GM18520 (cell line): Measurements from ENCODE around the gene CSTA.

Experiments used
- ATAC-seq: cut with Tn5 transposase; IDR thresholded peaks from one replicate; pipeline ENCODE4 v1.9.1; 2021; ENCODE audit not compliant: unreplicated experiment

Gene CSTA

DNA sequence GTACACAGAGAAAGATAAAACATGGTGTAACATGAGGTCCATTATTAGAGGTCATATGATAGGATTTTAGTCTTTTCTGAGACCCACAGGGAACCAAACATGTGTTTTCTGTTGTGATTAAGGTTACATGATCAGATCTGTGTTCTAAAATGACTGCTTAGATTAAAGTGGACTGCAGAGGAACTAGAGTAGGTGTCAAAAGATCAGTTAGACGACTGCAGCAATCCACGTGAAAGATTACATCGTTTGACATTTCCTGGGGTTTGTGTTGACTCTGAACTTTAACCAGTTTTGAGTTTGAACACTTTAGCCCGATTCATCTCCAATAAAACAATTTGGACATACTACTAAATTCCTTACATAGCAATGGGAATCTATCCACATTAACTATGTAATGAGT lies 52.9 kb downstream of the CSTA start:
- no peak for ATAC-seq

DNA sequence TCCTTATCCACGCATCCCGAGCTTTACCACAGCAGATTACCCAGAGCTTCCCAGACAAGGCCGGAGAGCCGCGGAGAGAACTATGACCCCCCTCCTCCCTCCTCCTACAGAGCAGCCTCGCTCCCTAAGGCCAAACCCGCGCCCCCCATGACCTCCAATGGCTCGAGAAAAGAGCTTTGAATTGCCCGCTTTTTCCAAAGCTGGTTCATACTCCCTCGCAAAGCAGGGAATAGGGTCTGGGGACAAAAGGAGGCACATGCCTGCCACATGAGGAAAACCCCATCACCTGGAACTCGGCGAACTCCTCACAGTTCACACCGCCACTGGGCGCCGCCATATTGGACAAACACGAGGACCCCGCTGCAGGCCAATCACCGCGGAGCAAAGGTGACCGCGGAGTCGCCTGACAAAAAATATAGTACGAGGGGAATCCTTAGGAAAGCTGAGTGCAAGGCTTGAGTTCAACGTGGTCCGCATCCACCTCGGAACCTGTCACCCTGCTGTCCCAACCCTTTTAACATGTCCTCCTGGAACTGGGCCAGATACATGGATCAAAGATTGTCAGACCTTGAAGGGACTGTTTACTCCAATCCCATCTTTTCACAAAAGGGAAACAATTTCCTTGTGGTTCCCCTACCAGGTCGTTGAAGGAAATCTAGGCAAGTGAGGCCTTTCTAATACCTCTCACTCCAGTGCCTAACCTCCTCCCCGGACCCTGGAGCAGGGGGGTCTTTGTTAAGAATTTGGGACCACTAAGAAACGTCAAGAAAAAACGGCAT lies 58.0 kb downstream of the CSTA start, which contains the start of gene MIX23:
Gene MIX23, minus strand, starts transcription at position 344 of the 779 bp plus-strand sequence. Its CDS starts 7 bp downstream, at position 337.
- peak; percentile 29 for ATAC-seq

DNA sequence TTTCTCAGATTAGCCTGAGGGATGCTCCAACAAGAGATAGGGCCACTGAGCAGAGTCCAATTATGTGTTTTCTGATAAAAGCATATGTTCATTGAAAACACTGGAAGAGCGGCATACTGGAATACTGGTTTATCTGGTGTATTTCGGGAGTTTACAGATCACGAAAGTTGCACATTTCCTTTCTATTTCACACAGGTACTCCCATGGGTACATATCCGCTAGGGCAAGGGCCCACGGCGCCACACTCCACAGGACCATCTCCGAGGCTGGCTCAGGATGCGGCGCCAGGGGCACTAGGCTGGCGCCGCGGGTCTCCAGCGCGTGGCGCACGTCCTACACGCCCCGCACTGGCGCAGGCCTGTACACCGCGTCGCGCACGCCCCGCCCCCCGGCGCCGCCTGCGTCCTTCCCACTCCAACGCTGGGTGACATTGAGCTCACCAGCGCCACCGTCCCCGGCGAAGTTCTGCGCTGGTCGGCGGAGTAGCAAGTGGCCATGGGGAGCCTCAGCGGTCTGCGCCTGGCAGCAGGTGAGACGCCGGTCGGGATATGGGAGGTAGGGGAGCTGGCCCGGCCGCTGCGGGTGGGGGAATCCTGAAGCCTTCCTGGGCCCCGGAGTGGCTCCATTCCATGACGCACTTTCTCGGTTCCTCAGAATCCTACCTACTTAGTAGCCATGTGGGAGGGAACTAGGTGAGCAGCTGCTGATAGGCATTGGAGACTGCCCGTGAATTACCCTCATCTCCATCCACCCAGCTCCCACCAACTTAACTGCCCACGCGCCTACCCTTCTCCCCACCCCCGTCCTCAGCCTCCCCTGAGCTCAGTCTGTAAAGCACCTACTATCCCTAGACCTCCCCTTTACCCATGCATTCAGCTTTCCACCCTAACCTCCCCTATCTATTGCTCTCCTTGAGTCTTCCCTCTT lies 59.0 kb downstream of the CSTA start, which contains the start of gene FAM162A:
Gene FAM162A, plus strand, starts transcription at position 412 of the 927 bp plus-strand sequence. Its CDS starts 84 bp downstream, at position 496.
- peak; percentile 87 for ATAC-seq

- no peak for ATAC-seq
Measured at GRCh38 chr3:122387709-122388108, 62.7 kb downstream of the CSTA start.

GRCh38 chr3:122389197-122389596 lies 64.1 kb downstream of the CSTA start:
- ATAC-seq: no peak

GRCh38 chr3:122389892-122390291 lies 64.8 kb downstream of the CSTA start:
- ATAC-seq: no peak

GRCh38 chr3:122390665-122391064 lies 65.6 kb downstream of the CSTA start:
- ATAC-seq: no peak
